Spleen (tissue), 11 donors: Measurements from ENCODE around the gene MAP2K1. TPM values are rescaled to one million over a fixed set of nuclear protein-coding genes. Genes with fewer than 3 reads are reported as not detected.

ENCODE experiments used
- DNase-seq: peaks from one replicate; pipeline ENCODE4 v3.0.0-alpha.2; 2020
- H3K27ac ChIP-seq, 8 donors: fragments of 200-600 bp; sonication (generic) in 7 of 8; 1 replicate in 4 of 8; 2 replicates in 4 of 8; pipeline versions ENCODE4 v1.5.0 to v1.8.0; 2016 to 2021; ENCODE audit warnings: inconsistent platforms in 4 of 8, mild to moderate bottlenecking in 4 of 8, moderate library complexity in 1 of 8
- H3K27me3 ChIP-seq, 7 donors: fragments of 200-600 bp; sonication (generic) in 6 of 7; replicated peaks in 1 of 7; 1 replicate in 4 of 7; 2 replicates in 3 of 7; pipeline versions ENCODE4 v1.5.0 to v1.8.0; 2016 to 2021; ENCODE audit warnings: inconsistent platforms in 3 of 7, mild to moderate bottlenecking in 1 of 7
- H3K36me3 ChIP-seq, 6 donors: fragments of 200-600 bp; sonication (generic) in 5 of 6; 1 replicate in 4 of 6; 2 replicates in 2 of 6; pipeline versions ENCODE4 v1.5.0 to v1.8.0; 2016 to 2021; ENCODE audit warnings: inconsistent platforms in 2 of 6
- H3K4me1 ChIP-seq, 6 donors: fragments of 200-600 bp; sonication (generic) in 5 of 6; 1 replicate in 3 of 6; 2 replicates in 3 of 6; pipeline versions ENCODE4 v1.5.0 to v1.8.0; 2016 to 2021; ENCODE audit warnings: inconsistent platforms in 3 of 6
- H3K4me3 ChIP-seq, 8 donors: fragments of 200-600 bp; sonication (generic) in 7 of 8; 1 replicate in 4 of 8; 2 replicates in 4 of 8; pipeline versions ENCODE4 v1.5.0 to v1.8.0; 2016 to 2021; ENCODE audit warnings: inconsistent platforms in 4 of 8, mild to moderate bottlenecking in 4 of 8, moderate library complexity in 2 of 8
- H3K9me3 ChIP-seq, 8 donors: fragments of 200-600 bp; sonication (generic) in 7 of 8; 1 replicate in 4 of 8; 2 replicates in 4 of 8; pipeline versions ENCODE4 v1.5.0 to v1.8.0; 2016 to 2021; ENCODE audit warnings: inconsistent platforms in 4 of 8
- CTCF ChIP-seq, 11 experiments: fragments of 200-600 bp in 7 of 11; fragments of 450-650 bp in 4 of 11; sonication (generic) in 4 of 11; IDR thresholded peaks in 8 of 11; conservative IDR thresholded peaks in 3 of 11; 1 replicate in 7 of 11; 2 replicates in 4 of 11; pipeline versions ENCODE4 v1.4.0 to v1.8.0; 2016 to 2021; ENCODE audit warnings: antibody characterized with exemption in 11 of 11, inconsistent platforms in 4 of 11, mild to moderate bottlenecking in 1 of 11
- POLR2A ChIP-seq, 3 donors: fragments of 450-650 bp; IDR thresholded peaks; one replicate each; pipeline ENCODE4 v1.5.1; 2017; ENCODE audit warnings: antibody characterized with exemption in 3 of 3, mild to moderate bottlenecking in 1 of 3
- POLR2AphosphoS5 ChIP-seq, 3 donors: sonication (generic); formaldehyde crosslinking; IDR thresholded peaks; one replicate each; pipeline ENCODE4 v1.5.1; 2017; ENCODE audit warnings: antibody characterized with exemption in 3 of 3
- WGBS, 5 donors: extraction: QIAGEN DNeasy Blood & Tissue Kit in 3 of 5; methylation state at CpG; one replicate each; pipeline versions ENCODE4 v1.1.5 to v1.1.7; 2013 to 2018; 5-methylcytosine and 5-hydroxymethylcytosine counted together
- intact Hi-C: fragments of 100-400 bp; cut with DNase I; formaldehyde crosslinking; loops from one replicate; pipeline ENCODE4 v1.15.0; 2023; ENCODE audit warnings: low total_unique reads
- polyA plus RNA-seq, 3 donors: library from polyadenylated mRNA; stranded (reverse); fragments of 200-250 nt; gene quantifications; one replicate each; pipeline ENCODE4 v1.2.1, GENCODE V29; 2013
- total RNA-seq, 7 donors: library from RNA; depleted of rRNA in 3 of 7; stranded (reverse); fragments of >200 nt in 3 of 7; fragmentation: NEBNext Ultra II Directional in 4 of 7; extraction: Animal tissue kit (Norgen Biotek cat#: 25700) in 4 of 7; gene quantifications; one replicate each; pipeline versions ENCODE4 v1.1.0 to v1.2.1, GENCODE V29; 2016 to 2021
- donor health status: healthy with polysubstance abuse.
- donor health status: DM: no; HTN: no; CAD: no; lungs with moderate emphysema.
- donor health status: DM: no; HTN: no; CAD: no.
- donor health status: Bipolar disorder and iron deficiency.
- donor health status: healthy.
- donor health status: DM: no; HTN: no; CAD: no.
- donor health status: DM: yes; HTN: yes; CAD: no.

The MAP2K1 gene
- total and polyA plus RNA-seq, 10 donors: 20.2 to 56.9 (median 40.7) TPM

DNA sequence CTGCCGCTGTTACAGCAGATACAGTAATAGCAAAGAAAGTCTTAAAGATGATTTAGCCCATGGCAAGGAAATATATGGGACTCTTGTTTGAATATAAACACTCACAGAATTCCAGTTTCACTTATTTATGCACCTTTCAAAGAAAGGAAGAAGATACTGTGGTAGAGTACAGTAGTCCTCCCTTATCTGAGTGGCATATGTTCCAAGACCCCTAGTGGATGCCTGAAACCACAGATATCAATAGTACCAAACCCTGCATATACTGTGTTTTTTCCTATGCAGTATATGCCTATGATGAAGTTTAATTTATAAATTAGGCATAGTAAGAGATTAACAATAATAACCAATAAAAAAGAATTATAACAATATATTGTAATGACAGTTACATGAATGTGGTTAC, 8.2 kb downstream of the MAP2K1 start:
- WGBS, 5 donors: 88 to 100% (median 98%) methylated on average over 1 of the region's 1 CpG
- intact Hi-C loops: no loop called here
- Histone ChIP-seq H3K27ac (no peak overlapping the region), H3K36me3 (peaks cover 0 to 40% (median 0%) of the 10 kb centered on the region in 6 donors), H3K9me3 (no peaks in the 10 kb centered on the region), H3K4me1 (peaks cover 14 to 89% (median 40%) of the 10 kb centered on the region in 6 donors), H3K4me3 (no peak overlapping the region), H3K27me3 (no peaks in the 10 kb centered on the region)
- TF ChIP-seq POLR2A (IDR thresholded peaks at IDR 0.05): no peak
- no peak for TF ChIP-seq CTCF (IDR thresholded peaks at IDR 0.05 in 8 of 11, conservative IDR thresholded peaks at IDR 0.05 in 3 of 11)
- no peak for TF ChIP-seq POLR2AphosphoS5 (IDR thresholded peaks at IDR 0.05)
- no peak for DNase-seq

- Histone ChIP-seq H3K36me3 (peaks cover 0 to 40% (median 0%) of the 10 kb centered on the region in 6 donors), H3K9me3 (no peaks in the 10 kb centered on the region), H3K27ac (no peak overlapping the region), H3K27me3 (no peaks in the 10 kb centered on the region), H3K4me3 (no peak overlapping the region), H3K4me1 (peaks cover 14 to 89% (median 46%) of the 10 kb centered on the region in 6 donors)
- intact Hi-C loops: no loop called here
- no peak for TF ChIP-seq POLR2AphosphoS5 (IDR thresholded peaks at IDR 0.05)
- TF ChIP-seq POLR2A (IDR thresholded peaks at IDR 0.05): no peak
- TF ChIP-seq CTCF (IDR thresholded peaks at IDR 0.05 in 8 of 11, conservative IDR thresholded peaks at IDR 0.05 in 3 of 11): no peak
- DNase-seq: no peak
- WGBS, 5 donors: 89 to 94% (median 91%) methylated on average over 8 of the region's 8 CpGs
Observed at GRCh38 chr15:66399276-66399675, 12.6 kb downstream of the MAP2K1 start.

DNA sequence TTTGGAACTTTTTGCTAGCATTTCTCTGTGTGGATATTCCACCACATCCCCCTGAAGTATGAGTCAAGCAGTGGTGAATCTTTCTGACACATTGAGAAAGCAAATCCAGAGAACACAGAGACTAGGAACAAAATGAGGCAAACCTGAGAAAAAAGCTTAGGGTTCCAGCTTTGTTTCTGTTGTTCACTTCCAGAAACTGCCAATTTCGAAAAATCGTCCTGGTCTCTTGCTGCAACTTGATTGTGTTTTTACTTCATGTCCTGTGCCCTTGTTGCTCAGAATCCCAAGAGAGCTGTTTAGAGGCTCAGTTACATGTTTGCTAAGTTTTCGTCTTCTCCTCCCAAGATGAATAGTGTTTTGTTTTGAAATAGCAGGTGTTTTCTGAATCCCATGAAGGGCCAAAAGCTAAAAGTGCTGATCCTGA, 13.7 kb downstream of the MAP2K1 start:
- no peaks in the 10 kb centered on the region for H3K9me3 ChIP-seq
- peak overlapping the region in 2 of 8 donors; percentile 7 to 31 for H3K27ac ChIP-seq
- peaks cover 18 to 89% (median 52%) of the 10 kb centered on the region in 6 donors for H3K4me1 ChIP-seq
- WGBS, 5 donors: 51 to 70% (median 52%) methylated on average over 3 of the region's 3 CpGs
- no peak for DNase-seq
- no peak overlapping the region for H3K4me3 ChIP-seq
- peaks cover 0 to 40% (median 0%) of the 10 kb centered on the region in 6 donors for H3K36me3 ChIP-seq
- intact Hi-C loops: no loop called here
- no peaks in the 10 kb centered on the region for H3K27me3 ChIP-seq
- TF ChIP-seq POLR2AphosphoS5 (IDR thresholded peaks at IDR 0.05) (no peak), POLR2A (IDR thresholded peaks at IDR 0.05) (no peak), CTCF (IDR thresholded peaks at IDR 0.05 in 8 of 11, conservative IDR thresholded peaks at IDR 0.05 in 3 of 11) (no peak)

DNA sequence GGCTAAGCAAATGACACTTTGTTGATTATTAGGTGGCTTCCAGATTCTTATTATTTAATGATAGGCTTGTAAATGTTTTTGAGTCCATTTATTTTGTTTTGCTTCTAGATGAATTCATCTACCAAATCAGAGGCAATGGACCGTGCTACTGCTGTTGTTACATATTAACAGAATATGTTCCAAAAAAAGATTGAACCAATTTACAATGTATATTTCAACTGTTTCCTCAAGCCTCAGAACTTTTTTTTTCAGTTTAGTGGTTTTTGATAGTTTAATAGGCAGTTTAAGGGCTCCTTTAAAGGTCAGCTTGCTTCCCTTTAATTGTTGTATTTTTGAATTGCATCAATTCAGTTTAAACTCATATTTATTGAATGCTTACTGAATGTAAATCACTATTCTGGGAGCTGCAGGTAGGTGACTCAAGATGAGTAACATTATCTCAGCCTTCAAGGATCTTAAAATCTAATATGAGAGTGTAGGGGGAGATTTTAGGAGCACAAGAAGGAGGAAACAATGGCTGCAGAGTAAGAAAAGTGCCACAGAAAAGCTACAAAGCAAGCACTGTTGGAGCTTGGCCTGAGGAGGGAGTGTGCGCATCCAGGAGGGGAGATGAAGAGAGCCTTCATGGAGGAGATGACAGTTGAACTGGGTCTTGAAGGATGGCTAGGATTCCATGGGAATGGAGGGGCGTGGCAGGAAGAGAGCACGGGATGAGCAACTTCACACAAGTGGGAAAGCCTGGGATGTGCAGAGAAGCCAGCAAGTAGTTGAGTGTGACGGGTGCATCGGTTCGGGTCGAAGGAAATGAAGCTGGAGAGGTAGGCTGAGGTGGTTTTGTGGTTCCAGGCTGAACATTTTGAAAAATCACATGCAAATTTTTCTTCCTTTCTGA, 14.7 kb downstream of the MAP2K1 start:
- Histone ChIP-seq H3K27ac (peak overlapping the region in 1 of 8 donors; percentile 18), H3K4me3 (no peak overlapping the region), H3K4me1 (peaks cover 21 to 92% (median 57%) of the 10 kb centered on the region in 6 donors), H3K36me3 (peaks cover 0 to 33% (median 0%) of the 10 kb centered on the region in 6 donors), H3K27me3 (no peaks in the 10 kb centered on the region), H3K9me3 (no peaks in the 10 kb centered on the region)
- intact Hi-C loops: no loop called here
- 44 to 57% (median 51%) methylated on average over 8 of the region's 8 CpGs for WGBS, 5 donors
- DNase-seq: no peak
- TF ChIP-seq POLR2A (IDR thresholded peaks at IDR 0.05): no peak
